Measurements from ENCODE around the gene SCGB1C1. TPM values are rescaled to one million over a fixed set of nuclear protein-coding genes. Genes with fewer than 3 reads are reported as not detected.
"Not testable (repeated sequence)": the region's sequence is repeated elsewhere in the genome, so short reads cannot be mapped to it uniquely, and the experiment has no call there.

The SCGB1C1 gene
- total and polyA plus RNA-seq, 9 of the 15 experiments (the other 6 are each of a cell fraction or from before 2014, with no cell fraction given), result not detected

DNA sequence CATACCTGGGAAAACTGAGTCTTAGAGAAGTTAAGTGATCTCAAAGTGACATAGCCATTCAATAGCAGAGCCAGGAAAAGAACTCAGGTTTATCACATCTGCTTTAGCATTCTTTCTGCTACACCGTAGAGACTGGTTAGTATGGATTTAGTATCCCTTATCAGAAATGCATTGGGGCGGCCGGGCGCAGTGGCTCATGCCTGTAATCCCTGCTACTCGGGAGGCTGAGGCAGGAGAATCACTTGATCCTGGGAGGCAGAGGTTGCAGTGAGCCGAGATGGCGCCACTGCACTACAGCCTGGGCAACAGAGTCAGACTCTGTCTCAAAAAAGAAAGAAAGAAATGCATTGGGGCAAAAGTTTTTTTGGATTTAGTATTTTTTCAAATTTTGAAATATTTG is 45.5 kb downstream of the SCGB1C1 start:
- H3K9me1 ChIP-seq (ENCODE audit: control insufficient read depth, insufficient read depth, low read length); CTCF ChIA-PET (ENCODE audit: low intra/inter-chr PET ratio); intact Hi-C loops (cut with micrococcal nuclease); H3K27me3 ChIP-seq (ENCODE audit: control insufficient read depth in 2 of 2, insufficient read depth in 2 of 2, low read length in 2 of 2); FAIRE-seq; DNase-seq (ENCODE audit: extremely low read depth in 1 of 4, low spot score in 3 of 4); H3K9me3 ChIP-seq (replicated peaks; ENCODE audit: control insufficient read depth, insufficient read depth, low read depth, low read length); ATAC-seq; BruUV-seq (replicated peaks); in situ Hi-C loops (cut with MboI); H2AFZ ChIP-seq (ENCODE audit: low read depth, low read length): not testable (repeated sequence)
- 74% methylated on average over 7 of the region's 7 CpGs for WGBS (ENCODE audit: insufficient coverage, low coverage, missing lambda C conversion rate)
- Histone ChIP-seq H3K4me3 (peak overlapping the region; percentile 97), H3K4me2 (ENCODE audit: insufficient read depth, low read length) (peak overlapping the region; percentile 91), H3K36me3 (ENCODE audit: control insufficient read depth, insufficient read depth, low read length) (peaks cover 51% of the 10 kb centered on the region), H3K4me1 (replicated peaks in 1 of 2; ENCODE audit: control insufficient read depth in 2 of 2, insufficient read depth in 2 of 2, low read length in 2 of 2) (peaks cover 19 to 21% of the 10 kb centered on the region in 2 experiments; a peak in 4 of 5 replicates), H3K27ac (ENCODE audit: extremely low read depth, low read depth, low read length) (peak overlapping the region; percentile 99; the same call in 1 of the 3 replicates), H3K79me2 (ENCODE audit: control insufficient read depth, insufficient read depth, low read length) (peaks cover 69% of the 10 kb centered on the region), H4K20me1 (replicated peaks; ENCODE audit: control insufficient read depth, insufficient read depth, low read length) (peaks cover 10% of the 10 kb centered on the region; the same call in 1 of the 2 replicates), H3K9ac (ENCODE audit: insufficient read depth in 1 of 2, low read depth in 2 of 2, low read length in 2 of 2) (peak overlapping the region in 1 of 2 experiments; percentile 94; a peak in 2 of 4 replicates)
- POLR2A ChIA-PET, result interaction anchor here (0.8 to 1.9 kb wide), 3 partner anchors 8 to 20 kb away, joined by 4 to 6 read pairs (median 5); no protein-coding TSS in a partner anchor

GRCh38 chr11:240315-240714 is 47.4 kb downstream of the SCGB1C1 start:
- FAIRE-seq (no peak), ATAC-seq (no peak), DNase-seq (ENCODE audit: extremely low read depth in 1 of 4, low spot score in 3 of 4) (no peak)
- CTCF ChIA-PET (ENCODE audit: low intra/inter-chr PET ratio), result no interaction called here
- no peak overlapping the region for H3K4me3 ChIP-seq
- no peak overlapping the region for H3K9ac ChIP-seq (ENCODE audit: insufficient read depth in 1 of 2, low read depth in 2 of 2, low read length in 2 of 2)
- no peak overlapping the region for H3K27ac ChIP-seq (ENCODE audit: extremely low read depth, low read depth, low read length)
- no peaks in the 10 kb centered on the region for H3K9me1 ChIP-seq (ENCODE audit: control insufficient read depth, insufficient read depth, low read length)
- 68% methylated on average over 1 of the region's 1 CpG for WGBS (ENCODE audit: insufficient coverage, low coverage, missing lambda C conversion rate)
- H3K27me3 ChIP-seq (ENCODE audit: control insufficient read depth in 2 of 2, insufficient read depth in 2 of 2, low read length in 2 of 2), result no peaks in the 10 kb centered on the region
- H2AFZ ChIP-seq (ENCODE audit: low read depth, low read length), result no peak overlapping the region
- POLR2A ChIA-PET, result no interaction called here
- no TSS peak for BruUV-seq (replicated peaks)
- H3K36me3 ChIP-seq (ENCODE audit: control insufficient read depth, insufficient read depth, low read length), result peaks cover 70% of the 10 kb centered on the region
- peaks cover 13 to 15% of the 10 kb centered on the region in 2 experiments; a peak in 4 of 5 replicates for H3K4me1 ChIP-seq (replicated peaks in 1 of 2; ENCODE audit: control insufficient read depth in 2 of 2, insufficient read depth in 2 of 2, low read length in 2 of 2)
- in situ Hi-C loops (cut with MboI) (no loop called here), intact Hi-C loops (cut with micrococcal nuclease) (no loop called here)
- peaks cover 10% of the 10 kb centered on the region; the same call in 1 of the 2 replicates for H4K20me1 ChIP-seq (replicated peaks; ENCODE audit: control insufficient read depth, insufficient read depth, low read length)
- no peak overlapping the region for H3K4me2 ChIP-seq (ENCODE audit: insufficient read depth, low read length)
- H3K79me2 ChIP-seq (ENCODE audit: control insufficient read depth, insufficient read depth, low read length), result peaks cover 67% of the 10 kb centered on the region
- no peaks in the 10 kb centered on the region for H3K9me3 ChIP-seq (replicated peaks; ENCODE audit: control insufficient read depth, insufficient read depth, low read depth, low read length)
- TF ChIP-seq, protein P1, sequence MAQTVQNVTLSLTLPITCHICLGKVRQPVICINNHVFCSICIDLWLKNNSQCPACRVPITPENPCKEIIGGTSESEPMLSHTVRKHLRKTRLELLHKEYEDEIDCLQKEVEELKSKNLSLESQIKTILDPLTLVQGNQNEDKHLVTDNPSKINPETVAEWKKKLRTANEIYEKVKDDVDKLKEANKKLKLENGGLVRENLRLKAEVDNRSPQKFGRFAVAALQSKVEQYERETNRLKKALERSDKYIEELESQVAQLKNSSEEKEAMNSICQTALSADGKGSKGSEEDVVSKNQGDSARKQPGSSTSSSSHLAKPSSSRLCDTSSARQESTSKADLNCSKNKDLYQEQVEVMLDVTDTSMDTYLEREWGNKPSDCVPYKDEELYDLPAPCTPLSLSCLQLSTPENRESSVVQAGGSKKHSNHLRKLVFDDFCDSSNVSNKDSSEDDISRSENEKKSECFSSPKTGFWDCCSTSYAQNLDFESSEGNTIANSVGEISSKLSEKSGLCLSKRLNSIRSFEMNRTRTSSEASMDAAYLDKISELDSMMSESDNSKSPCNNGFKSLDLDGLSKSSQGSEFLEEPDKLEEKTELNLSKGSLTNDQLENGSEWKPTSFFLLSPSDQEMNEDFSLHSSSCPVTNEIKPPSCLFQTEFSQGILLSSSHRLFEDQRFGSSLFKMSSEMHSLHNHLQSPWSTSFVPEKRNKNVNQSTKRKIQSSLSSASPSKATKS (CRISPR knock-in tag; IDR thresholded peaks at IDR 0.05), result no peak
- no peak for TF ChIP-seq ZNF696 (CRISPR knock-in tag; conservative IDR thresholded peaks at IDR 0.05)
- TF ChIP-seq ZBTB43 (CRISPR knock-in tag; IDR thresholded peaks at IDR 0.05), result no peak
- no peak for TF ChIP-seq SMARCA4 (IDR thresholded peaks at IDR 0.05)
- TF ChIP-seq, protein P2, sequence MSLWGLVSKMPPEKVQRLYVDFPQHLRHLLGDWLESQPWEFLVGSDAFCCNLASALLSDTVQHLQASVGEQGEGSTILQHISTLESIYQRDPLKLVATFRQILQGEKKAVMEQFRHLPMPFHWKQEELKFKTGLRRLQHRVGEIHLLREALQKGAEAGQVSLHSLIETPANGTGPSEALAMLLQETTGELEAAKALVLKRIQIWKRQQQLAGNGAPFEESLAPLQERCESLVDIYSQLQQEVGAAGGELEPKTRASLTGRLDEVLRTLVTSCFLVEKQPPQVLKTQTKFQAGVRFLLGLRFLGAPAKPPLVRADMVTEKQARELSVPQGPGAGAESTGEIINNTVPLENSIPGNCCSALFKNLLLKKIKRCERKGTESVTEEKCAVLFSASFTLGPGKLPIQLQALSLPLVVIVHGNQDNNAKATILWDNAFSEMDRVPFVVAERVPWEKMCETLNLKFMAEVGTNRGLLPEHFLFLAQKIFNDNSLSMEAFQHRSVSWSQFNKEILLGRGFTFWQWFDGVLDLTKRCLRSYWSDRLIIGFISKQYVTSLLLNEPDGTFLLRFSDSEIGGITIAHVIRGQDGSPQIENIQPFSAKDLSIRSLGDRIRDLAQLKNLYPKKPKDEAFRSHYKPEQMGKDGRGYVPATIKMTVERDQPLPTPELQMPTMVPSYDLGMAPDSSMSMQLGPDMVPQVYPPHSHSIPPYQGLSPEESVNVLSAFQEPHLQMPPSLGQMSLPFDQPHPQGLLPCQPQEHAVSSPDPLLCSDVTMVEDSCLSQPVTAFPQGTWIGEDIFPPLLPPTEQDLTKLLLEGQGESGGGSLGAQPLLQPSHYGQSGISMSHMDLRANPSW (CRISPR knock-in tag; IDR thresholded peaks at IDR 0.05), result no peak
- no peak for TF ChIP-seq ARID3B (CRISPR knock-in tag; IDR thresholded peaks at IDR 0.05; ENCODE audit: borderline replicate concordance)
- no peak for TF ChIP-seq THRAP3 (IDR thresholded peaks at IDR 0.05; ENCODE audit: borderline replicate concordance)

Measured in K562 (cell line).